Neural progenitor cell (in vitro differentiated cells): ENCODE measurements around the gene TNFRSF18. TPM values are rescaled to one million over a fixed set of nuclear protein-coding genes. Genes with fewer than 3 reads are reported as not detected.

ENCODE experiments used
- DNase-seq: peaks from one replicate; pipeline ENCODE4 v3.0.0-alpha.2; 2016; ENCODE audit warnings: low spot score
- H2AFZ ChIP-seq: fragments of 200-600 bp; sonication (generic); replicated peaks from 2 replicates; pipeline ENCODE4 v1.6.1; 2016; ENCODE audit warnings: antibody characterized with exemption
- H3F3A ChIP-seq: fragments of 200-600 bp; sonication (generic); 2 replicates; pipeline ENCODE4 v1.6.1; 2016; ENCODE audit warnings: antibody characterized with exemption, low read depth
- H3K27ac ChIP-seq: fragments of 200-600 bp; sonication (generic); 2 replicates; pipeline ENCODE4 v1.5.1; 2016; ENCODE audit warnings: mild to moderate bottlenecking
- H3K27me3 ChIP-seq: fragments of 200-600 bp; sonication (generic); 2 replicates; pipeline ENCODE4 v1.6.1; 2016; ENCODE audit warnings: mild to moderate bottlenecking, moderate library complexity
- H3K36me3 ChIP-seq: fragments of 200-600 bp; sonication (generic); 2 replicates; pipeline ENCODE4 v1.5.1; 2016
- H3K4me1 ChIP-seq: fragments of 200-600 bp; sonication (generic); 2 replicates; pipeline ENCODE4 v1.6.1; 2016; ENCODE audit warnings: mixed run types
- H3K4me2 ChIP-seq: fragments of 200-600 bp; sonication (generic); 2 replicates; pipeline ENCODE4 v1.6.1; 2016
- H3K4me3 ChIP-seq: fragments of 200-600 bp; sonication (generic); 2 replicates; pipeline ENCODE4 v1.5.1; 2016
- H3K79me2 ChIP-seq: fragments of 200-600 bp; sonication (generic); 2 replicates; pipeline ENCODE4 v1.6.1; 2016; ENCODE audit warnings: low read depth
- H3K9ac ChIP-seq: fragments of 200-600 bp; sonication (generic); 2 replicates; pipeline ENCODE4 v1.6.1; 2016
- H3K9me3 ChIP-seq: fragments of 200-600 bp; sonication (generic); 2 replicates; pipeline ENCODE4 v1.5.1; 2016; ENCODE audit warnings: low read depth
- H4K20me1 ChIP-seq: fragments of 200-600 bp; sonication (generic); 2 replicates; pipeline ENCODE4 v1.6.1; 2016; ENCODE audit warnings: low read depth
- H3K27ac Mint-ChIP-seq: 3 replicates; pipeline ENCODE4 v1.8.0; 2021; ENCODE audit warnings: mixed read lengths
- H3K27me3 Mint-ChIP-seq: 2 replicates; pipeline ENCODE4 v1.8.0; 2022; ENCODE audit warnings: low read depth, mild to moderate bottlenecking, inconsistent platforms, moderate library complexity, mixed read lengths; ENCODE audit not compliant: insufficient read depth
- H3K36me3 Mint-ChIP-seq: 3 replicates; pipeline ENCODE4 v1.8.0; 2021; ENCODE audit warnings: mixed read lengths
- H3K4me1 Mint-ChIP-seq: 3 replicates; pipeline ENCODE4 v1.8.0; 2021; ENCODE audit warnings: mixed read lengths
- H3K4me3 Mint-ChIP-seq: 3 replicates; pipeline ENCODE4 v1.8.0; 2021; ENCODE audit warnings: mild to moderate bottlenecking, moderate library complexity, mixed read lengths
- H3K9me3 Mint-ChIP-seq: 3 replicates; pipeline ENCODE4 v1.8.0; 2020; ENCODE audit warnings: mixed read lengths
- EZH2 ChIP-seq: fragments of 200-600 bp; sonication (generic); IDR thresholded peaks from 2 replicates; pipeline ENCODE4 v1.6.1; 2017; ENCODE audit warnings: antibody characterized with exemption, mild to moderate bottlenecking, moderate library complexity
- EZH2phosphoT487 ChIP-seq: fragments of 200-600 bp; sonication (generic); IDR thresholded peaks from 2 replicates; pipeline ENCODE4 v1.6.1; 2017; ENCODE audit warnings: antibody characterized with exemption
- total RNA-seq: library from RNA; depleted of rRNA; stranded (reverse); fragments of >200 nt; gene quantifications from 2 replicates; pipeline ENCODE4 v1.2.3, GENCODE V29; 2015; ENCODE audit warnings: low replicate concordance
- TF ChIP-seq, protein P1 (sequence below): fragments of 200-600 bp; sonication (generic); IDR thresholded peaks from 2 replicates; pipeline ENCODE4 v1.5.1; 2017; ENCODE audit warnings: antibody characterized with exemption, mild to moderate bottlenecking

Gene TNFRSF18
- total RNA-seq, 1 donor from 2014 or later, result not detected

DNA sequence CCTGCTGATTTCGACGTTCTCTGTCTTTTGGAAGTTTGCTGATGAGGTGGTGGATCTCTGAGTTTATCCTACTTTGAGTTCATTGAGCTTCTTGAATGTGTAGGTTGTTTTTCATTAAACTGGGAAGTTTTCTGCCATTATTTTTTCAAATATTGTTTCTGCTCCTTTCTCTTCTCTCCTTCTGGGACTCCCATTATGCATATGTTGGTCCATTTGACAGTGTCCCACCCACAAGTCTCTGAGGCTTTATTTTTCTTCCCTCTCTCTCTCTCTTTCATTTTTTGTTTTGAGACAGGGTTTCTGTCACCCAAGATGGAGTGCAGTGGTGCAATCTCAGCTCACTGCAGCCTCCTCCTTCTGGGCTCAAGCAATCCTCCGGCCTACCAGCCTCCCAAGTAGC is 11.7 kb downstream of the TNFRSF18 start:
- Mint-ChIP-seq H3K27ac (no peak overlapping the region), H3K36me3 (peaks cover 2% of the 10 kb centered on the region), H3K27me3 (no peaks in the 10 kb centered on the region), H3K4me1 (peaks cover 1% of the 10 kb centered on the region), H3K4me3 (no peak overlapping the region), H3K9me3 (peaks cover 23% of the 10 kb centered on the region)
- TF ChIP-seq EZH2phosphoT487 (no peak), EZH2 (no peak)
- TF ChIP-seq, protein P1, sequence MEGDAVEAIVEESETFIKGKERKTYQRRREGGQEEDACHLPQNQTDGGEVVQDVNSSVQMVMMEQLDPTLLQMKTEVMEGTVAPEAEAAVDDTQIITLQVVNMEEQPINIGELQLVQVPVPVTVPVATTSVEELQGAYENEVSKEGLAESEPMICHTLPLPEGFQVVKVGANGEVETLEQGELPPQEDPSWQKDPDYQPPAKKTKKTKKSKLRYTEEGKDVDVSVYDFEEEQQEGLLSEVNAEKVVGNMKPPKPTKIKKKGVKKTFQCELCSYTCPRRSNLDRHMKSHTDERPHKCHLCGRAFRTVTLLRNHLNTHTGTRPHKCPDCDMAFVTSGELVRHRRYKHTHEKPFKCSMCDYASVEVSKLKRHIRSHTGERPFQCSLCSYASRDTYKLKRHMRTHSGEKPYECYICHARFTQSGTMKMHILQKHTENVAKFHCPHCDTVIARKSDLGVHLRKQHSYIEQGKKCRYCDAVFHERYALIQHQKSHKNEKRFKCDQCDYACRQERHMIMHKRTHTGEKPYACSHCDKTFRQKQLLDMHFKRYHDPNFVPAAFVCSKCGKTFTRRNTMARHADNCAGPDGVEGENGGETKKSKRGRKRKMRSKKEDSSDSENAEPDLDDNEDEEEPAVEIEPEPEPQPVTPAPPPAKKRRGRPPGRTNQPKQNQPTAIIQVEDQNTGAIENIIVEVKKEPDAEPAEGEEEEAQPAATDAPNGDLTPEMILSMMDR, result no peak
- H3K4me1 ChIP-seq, result no peaks in the 10 kb centered on the region
- DNase-seq, result no peak
- H3K27me3 ChIP-seq, result peaks cover 4% of the 10 kb centered on the region
- no peaks in the 10 kb centered on the region for H3F3A ChIP-seq
- no peaks in the 10 kb centered on the region for H3K79me2 ChIP-seq
- no peaks in the 10 kb centered on the region for H3K36me3 ChIP-seq
- no peak overlapping the region for H3K27ac ChIP-seq
- no peak overlapping the region for H3K9ac ChIP-seq
- peaks cover 4% of the 10 kb centered on the region for H3K9me3 ChIP-seq
- H3K4me2 ChIP-seq, result no peak overlapping the region
- H2AFZ ChIP-seq, result no peak overlapping the region
- H3K4me3 ChIP-seq, result no peak overlapping the region
- no peaks in the 10 kb centered on the region for H4K20me1 ChIP-seq

DNA sequence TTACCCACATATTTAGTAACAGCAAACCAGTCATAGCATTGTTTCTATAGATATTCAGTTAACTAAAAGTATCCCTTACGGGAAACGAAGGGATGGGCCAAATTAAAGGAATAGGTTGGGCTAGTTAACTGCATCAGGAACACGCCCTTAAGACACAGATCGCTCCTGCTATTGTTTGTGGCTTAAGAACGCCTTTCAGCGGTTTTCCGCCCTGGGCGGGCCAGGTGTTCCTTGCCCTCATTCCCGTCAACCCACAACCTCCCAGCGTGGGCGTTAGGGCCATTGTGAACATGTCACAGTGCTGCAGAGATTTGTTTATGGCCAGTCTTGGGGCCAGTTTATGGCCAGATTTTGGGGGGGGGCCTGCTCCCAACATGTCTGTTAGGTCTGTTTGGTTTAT is 14.7 kb downstream of the TNFRSF18 start:
- no peak overlapping the region for H3K27ac Mint-ChIP-seq
- Histone ChIP-seq H3K27me3 (no peaks in the 10 kb centered on the region), H2AFZ (no peak overlapping the region), H3K4me2 (no peak overlapping the region), H3K27ac (no peak overlapping the region), H3K4me3 (no peak overlapping the region), H3F3A (no peaks in the 10 kb centered on the region), H3K9ac (no peak overlapping the region), H3K4me1 (no peaks in the 10 kb centered on the region), H3K9me3 (peaks cover 4% of the 10 kb centered on the region), H3K36me3 (no peaks in the 10 kb centered on the region), H4K20me1 (no peaks in the 10 kb centered on the region), H3K79me2 (no peaks in the 10 kb centered on the region)
- no peaks in the 10 kb centered on the region for H3K27me3 Mint-ChIP-seq
- no peaks in the 10 kb centered on the region for H3K4me1 Mint-ChIP-seq
- no peak overlapping the region for H3K4me3 Mint-ChIP-seq
- H3K36me3 Mint-ChIP-seq, result peaks cover 2% of the 10 kb centered on the region
- TF ChIP-seq, protein P1, result no peak
- TF ChIP-seq EZH2phosphoT487 (no peak), EZH2 (no peak)
- H3K9me3 Mint-ChIP-seq, result peaks cover 27% of the 10 kb centered on the region
- no peak for DNase-seq

DNA sequence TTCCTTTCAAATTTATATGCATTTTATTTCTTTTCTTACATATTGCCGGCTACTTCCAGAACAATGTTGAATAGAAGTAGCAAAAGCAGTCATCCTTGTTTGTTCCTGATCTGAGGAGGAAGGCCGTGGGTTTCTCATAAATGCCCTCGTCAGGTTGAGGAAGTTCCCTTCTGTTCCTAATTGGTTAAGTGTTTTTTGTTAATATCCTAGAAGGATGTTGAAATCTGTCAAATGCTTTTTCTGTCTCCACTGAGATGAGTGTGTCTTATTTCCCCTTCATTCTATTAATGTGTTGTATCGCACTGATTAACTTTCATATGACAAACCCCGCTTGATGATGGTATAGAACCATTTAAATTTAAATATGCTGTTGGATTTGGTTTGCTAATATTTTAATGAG is 17.3 kb downstream of the TNFRSF18 start:
- Histone ChIP-seq H3F3A (no peaks in the 10 kb centered on the region), H4K20me1 (no peaks in the 10 kb centered on the region), H3K79me2 (no peaks in the 10 kb centered on the region), H3K4me1 (no peaks in the 10 kb centered on the region), H3K4me3 (no peak overlapping the region), H3K9me3 (no peaks in the 10 kb centered on the region), H3K4me2 (no peak overlapping the region), H3K27me3 (no peaks in the 10 kb centered on the region), H3K36me3 (no peaks in the 10 kb centered on the region), H3K9ac (no peak overlapping the region), H3K27ac (no peak overlapping the region), H2AFZ (no peak overlapping the region)
- TF ChIP-seq EZH2 (no peak), EZH2phosphoT487 (no peak)
- TF ChIP-seq, protein P1, result no peak
- Mint-ChIP-seq H3K4me3 (no peak overlapping the region), H3K27ac (no peak overlapping the region), H3K27me3 (peaks cover 3% of the 10 kb centered on the region), H3K4me1 (no peaks in the 10 kb centered on the region), H3K36me3 (no peaks in the 10 kb centered on the region), H3K9me3 (peaks cover 15% of the 10 kb centered on the region)
- no peak for DNase-seq
